Measurements from ENCODE around the gene ANKMY2. TPM values are rescaled to one million over a fixed set of nuclear protein-coding genes. Genes with fewer than 3 reads are reported as not detected.
"Not testable (repeated sequence)": the region's sequence is repeated elsewhere in the genome, so short reads cannot be mapped to it uniquely, and the experiment has no call there.

ANKMY2 gene
- polyA plus RNA-seq, result 10 to 100 TPM in 1 of 3 donors, 1 to 10 TPM in 2; 6.0 to 12.9 (median 8.5) TPM

DNA sequence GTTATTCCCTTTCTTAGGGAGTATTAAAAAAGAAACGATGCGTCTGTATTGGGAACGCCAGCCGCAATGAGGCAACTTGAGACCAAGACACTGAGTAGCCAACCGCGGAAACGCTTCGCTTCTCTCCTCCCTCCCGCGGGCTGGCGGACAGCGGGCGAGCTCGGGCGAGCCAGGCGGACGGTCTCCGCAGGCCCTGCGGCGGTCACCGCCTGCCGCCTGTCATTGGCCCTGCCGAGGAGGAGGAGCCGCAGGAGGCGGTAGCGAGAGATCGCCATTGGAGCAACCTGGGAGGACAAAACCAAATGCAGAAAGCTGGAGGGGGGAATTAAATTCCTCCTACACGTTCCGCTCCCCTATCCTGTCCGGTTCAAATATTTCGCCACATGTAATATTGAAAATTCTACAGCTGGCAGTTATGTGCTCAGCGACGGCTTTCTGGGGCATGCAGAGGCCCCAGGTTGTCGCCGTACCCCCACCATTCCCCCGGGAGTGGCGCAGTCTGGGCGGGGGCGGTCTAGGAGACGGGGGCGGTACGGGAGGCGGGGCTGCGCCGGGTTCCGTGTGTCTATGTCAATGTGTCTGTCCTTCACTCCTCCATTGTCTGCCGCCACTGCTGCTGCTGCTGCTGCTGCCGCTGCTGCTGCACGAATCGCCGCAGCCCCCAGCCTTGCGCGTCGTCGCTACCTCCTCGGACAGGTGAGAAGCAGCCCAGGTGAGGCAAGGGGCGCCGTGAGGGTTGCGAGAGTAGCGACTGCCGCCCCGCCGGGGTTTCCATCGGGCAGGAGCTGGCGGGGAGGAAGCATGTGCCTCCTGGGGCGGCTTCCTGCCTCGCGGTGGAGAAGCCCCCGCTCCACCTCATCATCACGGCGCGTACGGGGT, at the start of gene ANKMY2, which contains the start of gene BZW2:
Gene ANKMY2 (minus strand): TSS at position 162 of the 879 bp plus-strand sequence. CDS start 181 bp downstream, outside the sequence.
Gene BZW2 (plus strand): TSS at position 589 of the 879 bp plus-strand sequence. CDS start 19,263 bp downstream, outside the sequence.
- 0 to 1% (median 1%) methylated on average over 69 to 73 of the region's 73 CpGs for WGBS, 3 donors

DNA sequence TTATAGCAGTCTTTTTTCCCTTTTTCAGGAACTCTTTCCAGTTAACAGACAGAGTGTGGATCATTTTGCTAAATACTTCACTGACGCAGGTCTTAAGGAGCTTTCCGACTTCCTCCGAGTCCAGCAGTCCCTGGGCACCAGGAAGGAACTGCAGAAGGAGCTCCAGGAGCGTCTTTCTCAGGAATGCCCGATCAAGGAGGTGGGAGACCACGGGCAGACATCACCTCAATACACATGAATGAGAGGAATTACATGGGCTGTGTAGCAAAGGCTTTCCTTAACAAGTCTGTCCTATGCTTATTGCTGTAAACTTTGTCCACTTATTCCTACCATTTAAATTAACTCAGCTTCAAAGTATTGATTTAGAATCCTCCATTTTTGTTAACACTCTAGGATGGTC, 49.3 kb upstream of the ANKMY2 start:
- no peak overlapping the region for H3K27ac ChIP-seq (ENCODE audit: low read depth, low read length)
- 77 to 84% (median 84%) methylated on average over 6 of the region's 6 CpGs for WGBS, 3 donors

More for the DNA sequence above, at the start of gene ANKMY2, which contains the start of gene BZW2:
- H3K27ac ChIP-seq (ENCODE audit: low read depth, low read length), result peak within 1 kb of the TSS; percentile 61

DNA sequence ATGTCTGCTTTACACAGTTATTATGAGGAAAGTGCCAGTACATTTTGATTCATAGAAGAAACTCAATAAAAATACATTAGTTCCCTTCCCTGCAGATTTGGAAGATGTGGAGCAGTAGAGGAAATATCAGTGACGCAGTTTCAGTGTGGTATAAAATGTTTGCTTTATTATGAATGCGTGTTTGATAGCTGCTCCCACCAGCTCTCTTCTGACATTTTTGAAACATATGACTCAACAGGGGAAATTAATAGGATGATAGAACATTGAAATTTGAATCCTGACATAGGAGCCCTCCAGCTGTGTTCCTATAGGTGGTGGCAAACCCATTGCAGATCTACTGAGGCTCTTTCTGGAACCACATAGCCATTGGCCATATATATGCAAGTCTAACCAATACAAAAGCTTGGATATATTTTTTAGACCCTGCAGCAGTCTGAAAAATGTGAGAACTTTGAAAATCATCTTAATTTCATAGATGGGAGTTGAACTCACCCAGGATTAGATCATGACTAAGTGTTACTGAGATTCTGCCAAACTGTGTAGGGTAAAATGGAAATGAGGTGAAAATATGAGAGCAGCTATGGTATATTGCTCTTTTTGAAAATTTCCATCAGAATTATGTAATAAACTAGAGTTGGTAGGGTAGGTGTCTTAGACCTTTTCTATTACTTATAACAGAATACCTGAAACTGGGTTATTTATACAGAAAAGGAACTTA, 48.2 kb upstream of the ANKMY2 start:
- no peak overlapping the region for H3K27ac ChIP-seq (ENCODE audit: low read depth, low read length)
- WGBS, 3 donors, result 95 to 100% (median 98%) methylated on average over 2 of the region's 2 CpGs

DNA sequence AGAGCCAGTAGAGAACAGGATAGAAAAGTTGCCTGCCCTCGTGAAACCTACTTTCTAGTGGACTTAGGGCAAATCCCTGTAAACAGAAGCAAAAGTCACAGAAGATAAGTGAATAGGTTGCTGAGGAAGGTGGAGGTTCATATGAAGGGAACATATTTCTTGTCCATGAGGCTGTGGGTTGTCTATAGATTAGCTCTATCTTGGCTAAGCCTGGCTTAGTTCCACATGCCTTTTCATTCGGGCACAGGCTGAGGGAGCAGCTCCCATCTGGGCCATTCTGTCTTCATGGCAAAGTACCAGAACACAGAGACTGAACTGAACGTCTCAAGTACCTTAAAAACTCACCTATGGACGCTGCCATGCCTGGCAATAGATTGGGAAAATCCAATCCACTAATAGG, 45.7 kb upstream of the ANKMY2 start:
- H3K27ac ChIP-seq (ENCODE audit: low read depth, low read length), result no peak overlapping the region
- 66 to 90% (median 87%) methylated on average over 4 of the region's 4 CpGs for WGBS, 3 donors

DNA sequence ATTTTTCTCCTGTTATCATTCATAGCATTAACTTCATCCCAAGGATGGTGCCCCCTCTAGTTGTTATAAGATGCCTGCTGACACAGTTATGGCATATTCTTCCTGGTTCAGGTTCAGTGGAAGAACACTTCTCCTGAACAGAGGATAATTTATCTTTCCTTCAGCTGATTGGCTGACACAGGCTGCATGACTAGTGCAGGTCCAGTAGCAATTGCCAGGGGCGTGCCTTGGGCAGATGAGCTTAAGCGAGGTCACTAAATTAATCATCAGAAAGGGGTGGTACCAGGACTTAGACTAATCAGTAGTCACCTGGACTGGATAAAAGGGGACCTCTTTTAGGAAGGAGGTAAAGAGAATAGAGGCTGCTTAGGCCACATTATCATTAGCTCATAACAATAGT, 42.7 kb upstream of the ANKMY2 start:
- 92 to 98% (median 95%) methylated on average over 2 of the region's 2 CpGs for WGBS, 3 donors
- no peak overlapping the region for H3K27ac ChIP-seq (ENCODE audit: low read depth, low read length)

DNA sequence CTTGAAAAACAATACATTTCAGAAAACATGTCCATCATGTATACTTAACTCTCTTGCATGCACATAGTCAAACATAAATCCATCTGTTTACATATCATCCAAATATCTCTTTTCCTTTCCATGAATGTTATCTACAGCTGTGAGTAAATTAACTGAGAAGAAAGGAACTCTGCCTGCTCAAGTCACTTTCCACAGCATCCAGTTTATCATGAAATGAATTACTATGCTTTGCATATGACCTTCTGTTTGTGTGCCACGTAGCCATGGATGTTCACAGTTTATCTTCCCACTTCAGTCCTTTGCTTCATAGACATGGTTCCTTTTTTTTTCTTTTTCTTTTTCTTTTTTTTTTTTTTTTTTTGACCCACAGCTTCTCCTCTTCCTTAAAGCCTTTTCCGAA, 40.0 kb upstream of the ANKMY2 start:
- 95 to 97% (median 96%) methylated on average over 2 of the region's 2 CpGs for WGBS, 3 donors
- H3K27ac ChIP-seq (ENCODE audit: low read depth, low read length), result no peak overlapping the region

DNA sequence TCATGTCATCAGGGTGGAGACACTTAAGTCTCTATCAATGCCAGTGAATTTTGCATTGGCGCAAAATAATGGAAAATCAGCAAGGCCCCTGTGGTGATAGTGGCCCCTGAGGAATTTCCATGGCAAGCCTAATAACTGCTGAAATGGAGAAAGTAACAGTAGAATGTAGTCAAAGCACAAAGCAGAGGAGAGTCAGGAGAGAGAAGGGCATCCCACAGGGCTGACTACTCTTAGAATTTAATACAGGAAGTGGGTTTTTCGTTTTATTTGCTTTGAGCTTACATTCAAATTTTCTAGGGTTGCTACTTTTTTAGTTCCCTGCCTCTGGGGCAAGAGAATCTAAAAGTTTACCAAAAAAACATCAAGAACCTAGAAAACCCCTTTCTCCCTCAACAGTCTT, 39.4 kb upstream of the ANKMY2 start:
- 60 to 74% (median 68%) methylated on average over 2 of the region's 2 CpGs for WGBS, 3 donors
- H3K27ac ChIP-seq (ENCODE audit: low read depth, low read length), result no peak overlapping the region

DNA sequence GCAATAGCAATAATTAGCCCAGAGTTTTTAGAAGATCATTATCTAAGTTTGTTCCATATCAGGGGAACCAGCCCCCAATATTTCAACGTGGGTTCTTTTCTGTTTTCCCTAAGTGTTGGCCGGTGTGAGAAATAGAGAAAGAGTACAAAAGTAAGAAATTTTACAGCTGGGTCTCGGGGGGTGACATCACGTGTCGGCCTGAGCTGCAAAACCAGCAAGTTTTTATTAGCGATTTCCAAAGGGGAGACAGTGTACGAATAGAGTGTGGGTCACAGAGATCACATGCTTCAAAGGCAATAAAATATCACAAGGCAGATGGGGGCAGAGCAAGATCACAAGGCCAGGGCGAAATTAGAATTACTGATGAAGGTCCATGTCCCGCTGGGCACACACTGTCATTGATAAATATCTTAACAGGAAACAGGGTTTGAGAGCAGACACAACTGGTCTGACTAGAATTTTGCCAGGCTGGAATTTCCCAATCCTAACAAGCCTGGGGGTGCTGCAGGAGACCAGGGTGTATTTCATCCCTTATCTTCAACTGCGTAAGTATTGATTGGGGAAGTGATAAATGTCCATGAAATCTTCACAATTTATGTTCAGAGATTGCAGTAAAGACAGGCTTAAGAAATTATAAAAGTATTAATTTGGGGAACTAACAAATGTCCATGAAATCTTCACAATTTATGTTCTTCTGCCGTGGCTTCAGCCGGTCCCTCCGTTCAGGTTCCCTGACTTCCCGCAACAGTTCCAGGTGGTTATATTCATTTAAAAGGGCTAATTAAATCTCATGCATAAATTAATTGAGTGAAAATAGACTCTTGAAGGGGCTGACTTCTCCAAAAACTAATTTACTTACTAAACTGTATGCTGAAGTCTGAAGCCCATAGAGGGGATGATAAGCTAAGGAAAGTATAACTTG, 33.4 kb upstream of the ANKMY2 start:
- H3K27ac ChIP-seq (ENCODE audit: low read depth, low read length), result not testable (repeated sequence)
- 76 to 96% (median 92%) methylated on average over 14 of the region's 14 CpGs for WGBS, 3 donors

DNA sequence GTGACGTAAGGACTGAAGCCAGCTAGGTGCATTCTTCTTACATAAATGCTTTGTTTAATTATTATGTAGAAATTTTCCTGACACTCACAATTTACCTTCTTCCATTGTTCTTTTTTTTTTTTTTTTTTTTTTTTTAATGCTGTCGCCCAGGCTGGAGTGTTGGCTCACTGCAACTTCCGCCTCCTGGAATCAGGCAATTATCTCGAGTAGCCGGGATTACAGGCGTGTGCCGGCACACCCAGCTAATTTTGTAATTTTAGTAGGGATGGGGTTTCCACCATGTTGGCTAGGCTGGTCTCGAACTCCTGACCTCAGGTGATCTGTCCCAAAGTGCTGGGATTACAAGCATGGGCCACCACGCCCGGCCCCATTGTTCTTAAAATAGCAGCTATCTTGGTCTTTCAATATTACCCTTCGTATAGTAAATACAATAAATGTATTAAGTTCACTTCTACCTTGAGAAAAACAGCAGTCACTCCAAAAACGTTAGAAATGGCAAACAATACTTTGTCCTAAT, 32.5 kb upstream of the ANKMY2 start:
- H3K27ac ChIP-seq (ENCODE audit: low read depth, low read length), result no peak overlapping the region
- WGBS, 3 donors, result 90 to 95% (median 93%) methylated on average over 12 of the region's 12 CpGs

DNA sequence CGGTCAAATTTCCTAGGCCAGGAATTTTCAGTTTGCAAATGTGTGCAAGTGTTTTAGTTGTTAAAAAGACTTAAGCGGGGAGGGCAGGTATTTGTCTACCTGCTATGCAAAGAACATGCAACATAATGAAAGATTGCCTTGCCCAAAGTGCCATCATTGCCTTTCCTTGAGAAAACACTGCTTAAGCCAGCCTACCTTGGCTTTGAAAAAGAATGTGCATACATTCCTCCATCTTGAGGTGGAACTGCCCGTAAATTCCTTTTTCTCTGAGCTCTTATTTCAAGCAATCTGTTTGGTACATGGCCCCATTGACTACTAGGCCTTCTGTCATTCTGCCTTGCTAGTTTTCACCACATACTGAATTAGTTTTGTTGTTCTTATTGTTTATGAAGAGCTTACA, 29.7 kb upstream of the ANKMY2 start:
- 96 to 97% (median 96%) methylated on average over 3 of the region's 3 CpGs for WGBS, 3 donors
- no peak overlapping the region for H3K27ac ChIP-seq (ENCODE audit: low read depth, low read length)

DNA sequence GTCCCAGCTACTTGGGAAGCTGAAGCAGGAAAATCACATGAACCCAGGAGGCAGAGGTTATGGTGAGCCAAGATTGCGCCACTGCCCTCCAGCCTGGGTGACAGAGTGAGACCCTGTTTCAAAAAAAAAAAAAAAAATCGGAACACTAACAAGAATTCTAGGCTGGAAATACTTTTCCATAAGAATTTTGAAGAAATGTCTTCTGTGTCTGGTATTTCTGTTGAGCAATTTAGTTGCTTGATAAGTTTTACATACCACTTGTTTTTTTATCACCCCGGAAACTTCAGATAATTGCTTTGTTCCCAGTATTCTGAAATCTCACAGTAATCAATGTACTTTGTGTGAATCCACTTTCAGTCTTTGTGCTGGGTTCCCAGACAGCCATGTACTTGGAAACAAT, 26.3 kb upstream of the ANKMY2 start:
- no peak overlapping the region for H3K27ac ChIP-seq (ENCODE audit: low read depth, low read length)
- WGBS, 3 donors, result 91 to 97% (median 97%) methylated on average over 3 of the region's 3 CpGs

DNA sequence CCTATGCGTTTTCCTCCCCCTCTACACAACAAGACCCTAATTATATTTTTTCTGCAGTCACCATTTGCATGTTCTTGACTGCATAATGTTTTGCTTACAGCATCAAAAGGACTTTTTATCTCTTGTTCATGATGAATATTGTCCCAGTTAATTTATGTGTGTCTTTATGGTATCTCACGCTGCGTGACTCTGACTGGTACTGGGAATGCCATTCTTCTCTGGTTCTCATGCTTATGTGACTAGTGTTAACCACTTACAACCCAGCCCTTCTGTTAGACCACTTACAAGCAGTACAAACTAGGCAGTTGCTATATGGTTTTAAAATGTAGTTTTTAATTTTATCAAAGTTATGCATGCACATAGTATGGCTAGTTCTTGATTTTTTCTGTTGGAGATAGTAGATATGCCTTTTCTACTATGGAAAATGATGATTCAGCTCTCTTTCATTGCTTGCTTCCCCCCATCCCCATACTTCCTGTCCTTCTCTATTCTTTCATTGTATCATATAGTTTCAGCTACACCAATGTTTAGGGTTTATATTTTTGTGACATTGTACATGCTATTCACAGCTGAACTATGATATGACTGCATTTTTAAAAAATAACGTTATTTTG, 25.3 kb upstream of the ANKMY2 start:
- H3K27ac ChIP-seq (ENCODE audit: low read depth, low read length), result no peak overlapping the region
- 96 to 99% (median 97%) methylated on average over 4 of the region's 4 CpGs for WGBS, 3 donors

DNA sequence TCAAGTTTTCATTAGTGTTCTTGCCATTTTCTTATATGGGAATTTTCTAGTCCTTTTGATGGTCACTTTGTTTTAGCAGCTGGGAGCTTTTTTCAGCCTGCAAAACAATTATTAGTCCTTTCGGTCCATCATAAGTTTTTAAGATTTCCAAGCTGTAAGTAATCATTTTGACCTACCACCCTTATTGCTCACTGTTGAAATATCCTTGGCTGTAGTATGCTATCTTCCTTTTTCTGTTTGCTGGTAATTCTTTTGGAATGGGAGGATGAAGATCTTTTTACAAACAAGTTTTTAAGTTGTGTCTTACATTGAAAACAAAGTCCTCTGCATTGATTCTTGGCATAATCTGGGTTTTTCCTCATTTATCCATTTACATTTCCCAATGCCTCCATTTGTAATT, 24.5 kb upstream of the ANKMY2 start:
- no peak overlapping the region for H3K27ac ChIP-seq (ENCODE audit: low read depth, low read length)
- WGBS, 3 donors, result 49 to 87% (median 61%) methylated on average over 1 of the region's 1 CpG

DNA sequence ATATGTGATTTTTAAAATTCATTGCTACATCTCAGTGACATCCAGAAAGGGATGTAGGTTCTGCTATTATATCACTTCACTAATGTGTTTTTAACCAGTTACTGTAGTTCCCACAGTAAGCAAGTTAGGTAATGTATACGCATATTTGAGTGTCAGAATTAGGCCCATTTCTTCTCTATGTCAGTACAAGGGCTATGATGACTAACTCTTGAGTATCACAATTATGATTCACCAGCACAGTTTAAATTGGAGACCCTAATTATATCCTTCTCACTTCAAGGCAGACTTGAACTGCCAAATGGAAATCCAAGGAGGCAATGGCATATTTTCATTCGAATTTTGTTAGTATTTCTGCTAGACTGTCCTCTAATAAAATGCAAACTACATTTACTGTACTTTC, 24.0 kb upstream of the ANKMY2 start:
- 93 to 98% (median 94%) methylated on average over 2 of the region's 2 CpGs for WGBS, 3 donors

DNA sequence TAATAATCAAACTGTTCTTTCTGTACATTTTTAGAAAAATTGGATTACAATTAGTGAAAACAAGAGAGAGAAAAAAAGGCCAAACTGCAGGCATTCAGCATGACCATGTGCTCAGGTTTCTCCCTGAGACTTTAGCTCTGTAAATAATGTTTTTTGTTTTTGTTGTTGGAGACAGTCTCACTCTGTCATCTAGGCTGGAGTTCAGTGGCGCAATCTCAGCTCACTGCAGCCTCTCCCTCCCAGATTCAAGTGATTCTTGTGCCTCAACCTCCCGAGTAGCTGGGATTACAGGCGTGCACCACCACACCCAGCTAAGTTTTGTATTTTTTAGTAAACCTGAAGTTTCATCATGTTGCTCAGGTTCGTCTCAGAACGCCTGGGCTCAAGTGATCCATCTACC, 23.4 kb upstream of the ANKMY2 start:
- 90 to 98% (median 94%) methylated on average over 5 of the region's 5 CpGs for WGBS, 3 donors
- H3K27ac ChIP-seq (ENCODE audit: low read depth, low read length), result no peak overlapping the region

More for the DNA sequence above, 24.0 kb upstream of the ANKMY2 start:
- H3K27ac ChIP-seq (ENCODE audit: low read depth, low read length), result no peak overlapping the region

DNA sequence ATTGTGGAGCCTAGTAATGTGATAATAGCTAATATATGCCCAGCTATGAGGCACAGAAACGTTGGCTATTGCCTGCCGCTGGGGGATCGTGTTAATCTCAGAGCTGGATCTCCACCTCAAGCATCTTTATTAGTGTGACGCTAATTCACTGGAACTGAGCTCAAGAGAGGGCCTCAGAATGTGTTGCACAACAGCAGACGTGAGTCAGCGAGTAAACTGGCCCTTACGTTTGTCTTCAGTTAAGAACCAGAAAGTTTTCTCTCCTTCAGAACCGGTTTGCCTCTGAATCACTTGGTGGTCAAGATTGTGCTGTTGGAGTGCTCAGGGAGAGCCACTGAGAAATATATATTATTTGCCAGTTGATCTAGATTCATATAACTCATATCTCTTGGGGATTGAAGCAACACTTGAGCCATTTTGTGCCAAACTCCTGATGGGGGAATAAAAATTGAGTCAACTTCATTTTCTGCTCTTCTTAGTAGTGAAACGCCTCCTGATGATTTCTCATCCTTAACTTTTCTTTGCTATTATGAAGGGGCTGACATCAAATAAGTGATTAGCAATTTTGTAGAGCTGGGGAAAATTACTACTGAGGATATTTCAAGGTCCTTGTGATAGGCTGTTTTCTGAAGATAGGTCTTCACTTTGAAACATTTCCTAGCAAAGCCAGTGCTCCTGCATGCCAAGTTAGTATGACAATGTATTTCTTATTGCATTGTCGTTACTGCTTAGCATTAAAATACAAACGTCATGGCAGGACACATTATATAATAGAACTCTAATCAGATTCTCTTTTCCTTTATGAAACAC, 22.7 kb upstream of the ANKMY2 start:
- 38 to 57% (median 48%) methylated on average over 11 of the region's 11 CpGs for WGBS, 3 donors
- no peak overlapping the region for H3K27ac ChIP-seq (ENCODE audit: low read depth, low read length)

DNA sequence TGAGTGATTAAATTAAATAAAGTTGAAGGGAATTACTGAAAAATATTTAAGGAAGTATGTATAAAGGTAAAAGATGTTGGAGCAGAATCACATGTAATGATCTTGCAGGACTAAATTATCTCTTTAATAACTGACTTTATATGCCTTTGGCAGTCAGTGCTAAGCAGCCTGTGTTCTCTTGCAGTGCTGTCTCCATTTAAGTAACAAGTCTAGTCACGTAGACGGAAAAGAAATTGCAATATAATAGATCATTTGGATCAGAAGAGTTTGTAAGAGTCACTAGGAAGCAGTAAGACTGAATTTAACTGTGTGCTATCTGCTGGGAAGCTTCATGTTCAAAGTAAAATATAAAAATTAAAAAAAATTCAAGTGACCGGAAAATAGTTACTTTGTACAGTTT, 21.8 kb upstream of the ANKMY2 start:
- WGBS, 3 donors, result 76 to 97% (median 80%) methylated on average over 3 of the region's 3 CpGs
- H3K27ac ChIP-seq (ENCODE audit: low read depth, low read length), result no peak overlapping the region
